ENCODE data around the gene SERPINB11.

Gene SERPINB11

DNA sequence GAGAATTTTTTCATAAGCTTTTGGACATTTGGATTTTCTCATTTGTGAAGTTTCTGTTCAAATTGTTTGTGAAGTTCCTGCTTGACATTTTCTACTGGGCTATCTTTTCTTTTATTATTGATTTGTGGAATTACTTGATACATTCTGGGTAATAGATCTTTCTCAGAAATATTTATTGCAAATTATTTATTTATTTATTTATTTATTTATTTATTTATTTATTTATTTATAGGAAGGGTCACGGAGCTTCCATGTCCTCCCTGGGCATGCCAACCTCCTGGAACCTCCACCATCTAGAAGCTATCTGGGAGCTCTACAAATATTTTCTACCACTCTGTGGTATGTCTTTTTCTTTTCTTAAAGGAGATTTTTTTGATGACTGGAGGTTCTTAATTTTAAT is 46.7 kb downstream of the SERPINB11 start:
- Histone ChIP-seq H3K4me1 (ENCODE audit: low read depth, poor library complexity, severe bottlenecking) (no peaks in the 10 kb centered on the region), H3K79me2 (ENCODE audit: insufficient read depth, low read depth) (no peaks in the 10 kb centered on the region), H4K20me1 (ENCODE audit: insufficient read depth) (no peaks in the 10 kb centered on the region), H3K27ac (no peak overlapping the region), H3K4me3 (IDR thresholded peaks at IDR 0.05; ENCODE audit: insufficient read depth, low read depth, low read length) (no peak overlapping the region), H3K36me3 (ENCODE audit: insufficient read depth) (no peaks in the 10 kb centered on the region), H3K27me3 (ENCODE audit: insufficient read depth, low read depth) (no peaks in the 10 kb centered on the region), H3K9ac (no peak overlapping the region), H3K4me2 (no peak overlapping the region), H2AFZ (ENCODE audit: low read depth) (no peak overlapping the region)
- TF ChIP-seq, protein P1, sequence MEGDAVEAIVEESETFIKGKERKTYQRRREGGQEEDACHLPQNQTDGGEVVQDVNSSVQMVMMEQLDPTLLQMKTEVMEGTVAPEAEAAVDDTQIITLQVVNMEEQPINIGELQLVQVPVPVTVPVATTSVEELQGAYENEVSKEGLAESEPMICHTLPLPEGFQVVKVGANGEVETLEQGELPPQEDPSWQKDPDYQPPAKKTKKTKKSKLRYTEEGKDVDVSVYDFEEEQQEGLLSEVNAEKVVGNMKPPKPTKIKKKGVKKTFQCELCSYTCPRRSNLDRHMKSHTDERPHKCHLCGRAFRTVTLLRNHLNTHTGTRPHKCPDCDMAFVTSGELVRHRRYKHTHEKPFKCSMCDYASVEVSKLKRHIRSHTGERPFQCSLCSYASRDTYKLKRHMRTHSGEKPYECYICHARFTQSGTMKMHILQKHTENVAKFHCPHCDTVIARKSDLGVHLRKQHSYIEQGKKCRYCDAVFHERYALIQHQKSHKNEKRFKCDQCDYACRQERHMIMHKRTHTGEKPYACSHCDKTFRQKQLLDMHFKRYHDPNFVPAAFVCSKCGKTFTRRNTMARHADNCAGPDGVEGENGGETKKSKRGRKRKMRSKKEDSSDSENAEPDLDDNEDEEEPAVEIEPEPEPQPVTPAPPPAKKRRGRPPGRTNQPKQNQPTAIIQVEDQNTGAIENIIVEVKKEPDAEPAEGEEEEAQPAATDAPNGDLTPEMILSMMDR (conservative IDR thresholded peaks at IDR 0.05; ENCODE audit: low read depth, low read length) = no peak

DNA sequence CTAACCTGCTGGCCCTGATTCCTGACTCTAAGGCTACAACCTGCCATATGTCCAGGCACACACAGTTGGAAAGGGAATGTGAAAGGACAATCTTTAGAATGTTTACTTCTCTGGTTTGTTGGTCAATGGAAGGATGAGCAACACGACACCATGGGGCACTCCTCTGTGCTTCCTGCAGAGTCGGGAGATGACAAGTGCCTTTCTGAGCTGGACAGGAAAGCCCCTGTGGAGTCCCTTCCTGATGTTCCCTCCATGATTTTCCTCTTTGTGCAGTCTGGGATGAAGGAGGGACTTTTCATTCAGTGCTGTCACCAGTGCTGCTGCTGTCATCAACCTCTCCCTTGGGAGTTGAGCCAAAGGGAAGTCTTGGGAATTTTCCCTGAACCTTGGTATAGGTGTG is 49.9 kb downstream of the SERPINB11 start:
- Histone ChIP-seq H3K79me2 (ENCODE audit: insufficient read depth, low read depth) (no peaks in the 10 kb centered on the region), H3K4me2 (no peak overlapping the region), H3K4me1 (ENCODE audit: low read depth, poor library complexity, severe bottlenecking) (no peaks in the 10 kb centered on the region), H3K36me3 (ENCODE audit: insufficient read depth) (no peaks in the 10 kb centered on the region), H2AFZ (ENCODE audit: low read depth) (no peak overlapping the region), H3K27ac (no peak overlapping the region), H3K27me3 (ENCODE audit: insufficient read depth, low read depth) (no peaks in the 10 kb centered on the region), H4K20me1 (ENCODE audit: insufficient read depth) (no peaks in the 10 kb centered on the region), H3K4me3 (IDR thresholded peaks at IDR 0.05; ENCODE audit: insufficient read depth, low read depth, low read length) (no peak overlapping the region), H3K9ac (no peak overlapping the region)
- TF ChIP-seq, protein P1 (conservative IDR thresholded peaks at IDR 0.05; ENCODE audit: low read depth, low read length) = no peak

- H3K4me3 ChIP-seq (IDR thresholded peaks at IDR 0.05; ENCODE audit: insufficient read depth, low read depth, low read length) = no peak overlapping the region
- no peaks in the 10 kb centered on the region for H4K20me1 ChIP-seq (ENCODE audit: insufficient read depth)
- no peaks in the 10 kb centered on the region for H3K79me2 ChIP-seq (ENCODE audit: insufficient read depth, low read depth)
- H3K4me2 ChIP-seq = no peak overlapping the region
- no peaks in the 10 kb centered on the region for H3K27me3 ChIP-seq (ENCODE audit: insufficient read depth, low read depth)
- H3K27ac ChIP-seq = no peak overlapping the region
- TF ChIP-seq, protein P1 (conservative IDR thresholded peaks at IDR 0.05; ENCODE audit: low read depth, low read length) = no peak
- no peak overlapping the region for H2AFZ ChIP-seq (ENCODE audit: low read depth)
- H3K4me1 ChIP-seq (ENCODE audit: low read depth, poor library complexity, severe bottlenecking) = no peaks in the 10 kb centered on the region
- H3K9ac ChIP-seq = no peak overlapping the region
- H3K36me3 ChIP-seq (ENCODE audit: insufficient read depth) = no peaks in the 10 kb centered on the region
Observed at GRCh38 chr18:63753676-63754075, 50.9 kb downstream of the SERPINB11 start.

DNA sequence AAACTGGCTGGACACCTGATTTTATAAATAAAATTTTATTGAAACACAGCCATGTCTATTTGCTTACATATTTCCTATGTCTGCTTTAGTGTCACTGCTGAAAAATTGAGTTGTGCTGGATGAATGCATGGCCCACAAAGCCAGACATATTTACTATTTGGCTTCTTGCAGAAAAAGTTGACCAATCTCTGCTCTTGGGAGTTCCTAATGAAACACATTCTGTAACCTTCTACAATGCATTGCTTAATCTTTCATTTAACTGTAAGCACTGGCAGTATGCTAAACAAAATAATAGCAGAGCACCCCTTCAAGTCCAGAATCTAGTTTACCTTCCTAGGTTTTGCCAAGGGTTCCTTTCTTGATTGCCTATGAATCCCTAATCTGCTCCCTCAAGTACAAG is 54.8 kb downstream of the SERPINB11 start:
- Histone ChIP-seq H2AFZ (ENCODE audit: low read depth) (no peak overlapping the region), H3K27me3 (ENCODE audit: insufficient read depth, low read depth) (no peaks in the 10 kb centered on the region), H3K4me2 (no peak overlapping the region), H3K36me3 (ENCODE audit: insufficient read depth) (no peaks in the 10 kb centered on the region), H3K79me2 (ENCODE audit: insufficient read depth, low read depth) (no peaks in the 10 kb centered on the region), H4K20me1 (ENCODE audit: insufficient read depth) (no peaks in the 10 kb centered on the region), H3K4me1 (ENCODE audit: low read depth, poor library complexity, severe bottlenecking) (no peaks in the 10 kb centered on the region), H3K4me3 (IDR thresholded peaks at IDR 0.05; ENCODE audit: insufficient read depth, low read depth, low read length) (no peak overlapping the region), H3K9ac (no peak overlapping the region), H3K27ac (no peak overlapping the region)
- TF ChIP-seq, protein P1 (conservative IDR thresholded peaks at IDR 0.05; ENCODE audit: low read depth, low read length) = no peak
